MCF 10A (cell line): Measurements from ENCODE around the gene ALKBH2. TPM values are rescaled to one million over a fixed set of nuclear protein-coding genes. Genes with fewer than 3 reads are reported as not detected.

Source experiments
- BruUV-seq: library from RNA; stranded (reverse); fragments of 400-500 nt; replicated peaks from 2 replicates; lab custom pipeline; 2021; lab: Mats Ljungman, UMichigan
- CTCF ChIA-PET: fragments of 300-600 bp; sonication (Branson Sonifier 250); formaldehyde crosslinking; extraction: SDS; loops from one replicate; lab custom pipeline; 2021; ENCODE audit warnings: antibody characterized with exemption, inconsistent platforms; lab: Yijun Ruan, JAX
- POLR2A ChIA-PET: fragments of 300-600, 350-650 bp; sonication (Branson Sonifier 250); formaldehyde crosslinking; extraction: SDS; loops from one replicate; lab custom pipeline; 2020; ENCODE audit warnings: antibody characterized with exemption, inconsistent platforms; lab: Yijun Ruan, JAX
- DNase-seq: peaks from one replicate; pipeline ENCODE4 v3.0.0-alpha.2; 2018; ENCODE audit not compliant: unreplicated experiment
- H3K27ac Mint-ChIP-seq: one replicate; pipeline ENCODE4 v1.8.0; 2022; ENCODE audit warnings: mild to moderate bottlenecking, low read depth, mixed read lengths; ENCODE audit not compliant: unreplicated experiment
- H3K27me3 Mint-ChIP-seq: one replicate; pipeline ENCODE4 v1.8.0; 2022; ENCODE audit warnings: mixed read lengths; ENCODE audit not compliant: insufficient read depth, unreplicated experiment
- H3K36me3 Mint-ChIP-seq: one replicate; pipeline ENCODE4 v1.8.0; 2022; ENCODE audit warnings: mild to moderate bottlenecking, moderate library complexity, mixed read lengths; ENCODE audit not compliant: insufficient read depth, unreplicated experiment
- H3K4me1 Mint-ChIP-seq: one replicate; pipeline ENCODE4 v1.8.0; 2022; ENCODE audit warnings: mixed read lengths; ENCODE audit not compliant: insufficient read depth, unreplicated experiment
- H3K4me3 Mint-ChIP-seq: one replicate; pipeline ENCODE4 v1.8.0; 2022; ENCODE audit warnings: mild to moderate bottlenecking, moderate library complexity, mixed read lengths; ENCODE audit not compliant: unreplicated experiment
- H3K9me3 Mint-ChIP-seq: one replicate; pipeline ENCODE4 v1.8.0; 2022; ENCODE audit warnings: mixed read lengths; ENCODE audit not compliant: unreplicated experiment
- CTCF ChIP-seq: fragments of 200-600 bp; IDR thresholded peaks from one replicate; pipeline ENCODE4 v1.8.0; 2022; ENCODE audit warnings: antibody characterized with exemption, mild to moderate bottlenecking; ENCODE audit not compliant: unreplicated experiment
- intact Hi-C: fragments of 100-400 bp; cut with micrococcal nuclease; formaldehyde crosslinking; loops from 2 replicates; pipeline ENCODE4 v1.14.1; 2022
- total RNA-seq: library from RNA; stranded (reverse); gene quantifications from 2 replicates; pipeline ENCODE4 v1.2.3, GENCODE V29; 2022

ALKBH2 gene
- total RNA-seq, 1 experiment from 2014 or later: 48.9 TPM

DNA sequence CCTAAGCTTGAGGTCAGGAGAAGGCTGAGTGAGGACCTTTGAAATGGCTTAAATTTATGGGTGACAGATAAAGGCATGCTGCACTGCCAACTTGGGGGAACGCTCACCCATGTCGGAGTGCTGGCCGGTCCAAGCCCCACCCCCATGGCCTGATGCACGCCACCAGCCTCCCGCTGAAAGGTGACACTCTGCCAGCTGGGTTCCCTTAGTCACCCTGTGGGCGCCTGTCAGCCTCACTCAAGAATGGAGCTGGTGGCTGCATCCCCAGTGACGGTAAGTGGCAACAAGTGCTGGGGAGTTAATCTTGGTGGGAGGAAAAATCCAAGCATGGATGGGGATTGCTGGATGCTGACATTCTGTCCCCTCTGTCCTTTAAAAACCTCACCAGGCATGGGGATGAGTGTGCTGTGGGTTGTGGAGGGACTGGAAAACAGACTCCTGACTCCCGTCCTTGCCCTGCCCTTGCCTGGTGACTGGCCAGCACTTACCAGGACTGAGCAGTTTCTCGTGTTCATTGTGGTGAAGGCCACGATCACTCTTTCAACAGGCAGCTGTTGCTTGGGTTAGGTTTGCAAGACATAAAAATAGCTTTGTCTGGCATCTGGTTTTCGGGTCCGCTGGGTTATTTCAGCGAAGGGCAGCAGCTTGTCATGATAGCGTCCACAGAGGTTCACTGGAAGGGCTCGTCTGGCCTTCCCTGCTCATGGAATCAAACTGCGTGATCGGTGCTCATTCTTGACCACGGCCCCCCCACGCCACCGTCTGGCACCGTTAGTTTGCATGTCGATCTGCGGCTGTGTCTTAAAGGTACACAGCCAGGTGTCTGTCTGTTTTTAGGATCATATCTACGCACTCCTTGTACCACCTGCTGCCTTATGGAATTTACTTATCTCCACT is 38.1 kb upstream of the ALKBH2 start:
- Mint-ChIP-seq H3K4me3 (no peak overlapping the region), H3K36me3 (no peaks in the 10 kb centered on the region), H3K4me1 (peaks cover 11% of the 10 kb centered on the region), H3K27ac (no peak overlapping the region), H3K27me3 (peaks cover 13% of the 10 kb centered on the region), H3K9me3 (peaks cover 1% of the 10 kb centered on the region)
- intact Hi-C loops: loop anchor here (5.0 to 10.0 kb wide), 2 partner anchors 63 to 256 kb away; no protein-coding TSS in a partner anchor
- BruUV-seq: no TSS peak
- POLR2A ChIA-PET: interaction anchor here (1.1 kb wide), 1 partner anchor 19 kb away, joined by 3 read pairs; no protein-coding TSS in a partner anchor
- CTCF ChIA-PET: interaction anchor here (1.0 to 2.2 kb wide), 2 partner anchors 11 to 19 kb away, joined by 3 to 7 read pairs; no protein-coding TSS in a partner anchor
- no peak for TF ChIP-seq CTCF
- no peak for DNase-seq

DNA sequence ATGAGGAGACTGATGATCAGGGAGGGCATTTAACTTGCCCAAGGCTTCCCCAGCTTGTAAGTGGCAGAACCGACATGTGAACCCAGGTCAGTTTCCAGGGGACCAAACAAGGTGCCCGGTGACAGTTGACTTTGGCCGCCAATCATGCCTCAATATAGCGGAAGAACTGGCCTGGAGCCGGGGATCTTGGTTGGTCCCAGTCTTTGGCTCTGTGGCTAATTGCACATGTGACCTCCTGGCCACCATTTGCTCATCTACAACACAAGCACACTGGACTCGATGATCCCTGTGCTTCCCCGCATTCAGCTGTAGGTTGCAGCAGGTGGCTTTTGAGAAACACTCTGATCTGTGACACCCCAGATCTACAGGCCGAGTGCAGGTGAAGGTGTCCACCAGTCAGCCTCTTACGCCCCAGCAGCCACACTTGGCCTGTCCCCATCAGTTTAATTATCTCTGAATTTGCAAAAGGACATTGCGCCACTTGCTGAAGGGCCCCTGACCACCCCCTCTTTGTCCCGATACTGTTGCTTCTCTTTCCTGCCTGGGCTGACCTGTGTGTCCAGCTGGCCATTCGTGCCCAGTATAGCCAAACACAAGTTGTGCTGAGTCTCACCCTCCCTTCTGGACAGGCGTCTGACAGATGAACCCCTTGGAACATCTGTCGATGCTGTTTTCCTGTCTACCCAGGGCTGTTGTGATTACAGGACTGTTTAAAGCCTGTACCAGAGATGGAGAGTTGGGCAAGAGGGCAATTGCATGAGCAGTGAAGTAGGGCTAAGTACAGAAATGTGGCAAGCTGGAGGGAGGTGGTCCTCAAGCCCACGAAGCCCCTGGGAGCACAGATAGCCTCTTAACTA is 37.3 kb upstream of the ALKBH2 start:
- ChIA-PET CTCF (interaction anchor here (2.2 kb wide), 1 partner anchor 12 kb away, joined by 7 read pairs; no protein-coding TSS in a partner anchor), POLR2A (no interaction called here)
- Mint-ChIP-seq H3K9me3 (no peaks in the 10 kb centered on the region), H3K4me1 (peaks cover 11% of the 10 kb centered on the region), H3K4me3 (no peak overlapping the region), H3K27me3 (peaks cover 13% of the 10 kb centered on the region), H3K27ac (no peak overlapping the region), H3K36me3 (no peaks in the 10 kb centered on the region)
- no TSS peak for BruUV-seq
- no peak for DNase-seq
- TF ChIP-seq CTCF: no peak
- intact Hi-C loops: loop anchor here (5.0 to 10.0 kb wide), 2 partner anchors 64 to 257 kb away; no protein-coding TSS in a partner anchor

- ChIA-PET CTCF (interaction anchor here (1.0 to 1.7 kb wide), 2 partner anchors 16 to 20 kb away, joined by 3 to 6 read pairs; no protein-coding TSS in a partner anchor), POLR2A (interaction anchor here (0.6 kb wide), 1 partner anchor 13 kb away, joined by 3 read pairs; no protein-coding TSS in a partner anchor)
- Mint-ChIP-seq H3K9me3 (no peaks in the 10 kb centered on the region), H3K27me3 (peaks cover 5% of the 10 kb centered on the region), H3K4me3 (no peak overlapping the region), H3K4me1 (no peaks in the 10 kb centered on the region), H3K36me3 (no peaks in the 10 kb centered on the region), H3K27ac (no peak overlapping the region)
- TF ChIP-seq CTCF: no peak
- no peak for DNase-seq
- intact Hi-C loops: no loop called here
- BruUV-seq: no TSS peak
Observed at GRCh38 chr12:109127533-109128242, 34.4 kb upstream of the ALKBH2 start.
